GM21825 (cell line): ENCODE data around the gene CHD6.

Source experiments
- ATAC-seq: cut with Tn5 transposase; IDR thresholded peaks from one replicate; pipeline ENCODE4 v1.9.1; 2021; ENCODE audit warnings: mild to moderate bottlenecking, moderate library complexity; ENCODE audit not compliant: unreplicated experiment

Gene CHD6

DNA sequence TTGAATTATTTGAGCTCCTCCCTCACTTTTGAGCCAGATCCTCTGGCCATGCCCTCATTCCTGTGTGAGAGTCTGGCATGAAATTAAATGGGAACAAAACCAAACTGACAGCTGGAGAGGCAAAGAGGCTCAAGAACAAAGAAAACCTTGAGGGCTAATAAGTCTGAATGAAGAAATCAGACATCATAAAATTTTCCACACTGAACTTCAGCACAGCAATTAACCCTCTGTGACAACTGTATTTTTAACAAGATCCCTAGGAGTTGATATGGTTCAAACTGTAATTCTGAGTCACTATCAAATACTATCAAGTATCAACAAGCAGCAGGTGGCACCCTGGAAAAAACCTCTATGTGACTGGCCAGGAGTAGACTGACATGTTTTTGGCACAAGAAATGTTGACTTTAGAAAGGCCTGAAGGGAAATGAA lies 142.2 kb downstream of the CHD6 start:
- no peak for ATAC-seq

DNA sequence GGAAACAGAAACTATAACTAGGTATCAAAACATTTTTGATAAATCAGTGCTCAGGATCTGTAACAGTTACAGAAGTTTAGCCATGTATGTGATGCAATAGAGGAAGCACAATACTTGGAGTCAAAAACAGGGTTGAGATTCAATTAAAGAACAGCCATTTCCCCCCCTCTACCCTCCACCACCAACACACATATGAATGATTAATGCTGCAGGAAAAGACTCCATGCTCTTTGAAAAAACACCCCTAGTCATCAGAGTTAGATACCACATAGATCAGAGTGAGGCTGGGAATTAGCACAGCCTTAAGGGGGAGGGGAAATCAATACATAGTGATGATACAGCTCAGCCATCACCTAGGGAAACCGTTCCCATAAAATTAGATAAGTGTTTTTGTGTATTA lies 142.7 kb downstream of the CHD6 start:
- ATAC-seq = no peak

GRCh38 chr20:41470362-41471095 lies 147.6 kb downstream of the CHD6 start:
- ATAC-seq = no peak

- no peak for ATAC-seq
Measured at GRCh38 chr20:41469868-41470267, 148.3 kb downstream of the CHD6 start.

- no peak for ATAC-seq
Measured at GRCh38 chr20:41468994-41469600, 149.1 kb downstream of the CHD6 start.

DNA sequence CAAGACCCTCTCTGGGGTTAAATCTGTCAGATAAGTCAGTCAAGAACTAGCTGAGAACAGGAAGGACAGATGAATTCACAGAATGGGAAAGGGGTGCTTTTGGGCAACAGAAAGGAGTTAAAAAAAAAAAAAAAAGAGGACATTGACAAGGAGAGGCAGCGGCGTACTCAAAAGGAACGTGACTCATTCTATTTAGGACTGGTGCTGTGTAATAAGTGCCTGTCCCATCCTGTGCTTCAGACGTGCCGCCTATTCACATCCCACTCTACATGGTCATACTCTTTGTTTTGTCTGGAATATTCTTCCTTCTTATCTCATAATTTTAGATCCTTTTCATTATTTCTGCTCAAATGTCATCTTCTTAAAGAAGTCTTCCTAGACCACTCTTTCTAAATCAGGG lies 150.5 kb downstream of the CHD6 start:
- ATAC-seq = no peak

GRCh38 chr20:41467220-41467619 lies 151.0 kb downstream of the CHD6 start:
- no peak for ATAC-seq

DNA sequence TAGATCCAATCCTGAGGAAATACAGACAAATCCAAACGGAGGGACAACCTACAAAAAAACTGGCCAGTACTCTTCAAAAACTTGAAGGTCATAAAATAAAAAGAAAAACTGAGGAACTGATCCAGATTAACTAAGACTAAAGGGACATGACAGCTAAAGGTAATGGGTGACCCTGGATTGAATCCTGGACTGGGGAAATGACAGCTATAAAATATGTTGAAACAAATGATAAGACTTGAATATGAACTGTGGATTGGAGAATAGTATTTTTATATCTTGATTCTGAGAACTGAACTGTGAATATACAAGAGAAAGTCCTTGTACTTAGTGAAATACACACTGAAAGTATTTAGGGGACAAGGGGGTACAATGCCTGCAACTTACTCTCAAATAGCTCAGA lies 154.6 kb downstream of the CHD6 start:
- ATAC-seq = no peak

DNA sequence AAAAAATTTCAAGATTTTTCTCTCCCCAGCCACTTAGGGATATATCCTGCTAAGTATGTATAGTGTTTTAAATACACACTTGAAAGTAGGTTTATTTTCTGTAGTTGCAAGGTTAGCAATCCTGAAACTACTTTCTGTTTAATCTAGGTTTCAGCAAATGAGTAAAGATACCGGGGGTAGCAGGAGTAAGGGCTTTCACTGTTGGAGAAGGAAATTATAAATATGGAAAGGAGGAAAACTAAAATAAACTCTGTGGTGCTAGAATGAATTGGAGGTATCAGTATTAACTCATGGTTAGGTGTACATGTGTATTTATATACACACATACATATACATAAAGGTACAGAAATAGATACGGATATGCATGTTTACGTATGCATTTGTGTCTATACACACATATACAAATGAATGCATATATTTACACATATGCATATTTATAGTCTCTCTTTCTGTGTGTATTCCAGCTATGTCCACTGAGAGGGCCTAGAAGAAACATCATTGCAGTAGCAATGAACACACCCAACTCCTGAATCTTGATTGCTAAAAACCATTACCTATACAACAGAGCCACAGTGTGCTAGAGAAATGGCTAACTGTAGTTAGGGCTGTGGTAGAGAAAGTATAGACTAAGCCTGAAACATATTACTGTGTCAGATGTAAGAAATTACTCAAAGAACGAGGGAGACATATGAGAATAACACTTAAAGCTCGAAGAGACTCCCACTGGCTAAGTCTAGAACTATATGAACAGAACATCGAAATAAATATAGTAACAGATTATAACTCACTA lies 155.6 kb downstream of the CHD6 start:
- ATAC-seq = no peak

DNA sequence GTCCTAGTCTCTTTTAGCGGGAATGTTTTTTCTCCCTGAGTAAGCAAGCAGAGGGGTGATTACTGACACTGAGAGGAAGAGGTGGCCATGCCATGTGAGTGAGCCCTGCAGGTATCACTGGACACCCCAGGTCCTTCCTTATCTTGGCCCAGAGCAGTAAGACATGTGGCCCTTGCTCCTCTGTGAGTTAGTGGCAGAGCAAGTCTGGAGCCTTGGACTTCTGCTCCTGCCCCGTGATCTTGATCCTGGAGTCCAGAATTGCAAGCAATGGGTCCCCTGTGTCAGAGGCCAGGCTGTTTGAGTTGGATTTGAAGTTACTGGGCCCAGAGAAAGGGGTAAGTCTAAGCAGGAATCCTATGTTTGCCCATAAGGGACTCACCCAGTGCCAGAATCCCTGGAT lies 159.4 kb downstream of the CHD6 start:
- no peak for ATAC-seq

- no peak for ATAC-seq
Measured at GRCh38 chr20:41457173-41457857, 160.9 kb downstream of the CHD6 start.

- no peak for ATAC-seq
Measured at GRCh38 chr20:41456351-41456750, 161.8 kb downstream of the CHD6 start.

DNA sequence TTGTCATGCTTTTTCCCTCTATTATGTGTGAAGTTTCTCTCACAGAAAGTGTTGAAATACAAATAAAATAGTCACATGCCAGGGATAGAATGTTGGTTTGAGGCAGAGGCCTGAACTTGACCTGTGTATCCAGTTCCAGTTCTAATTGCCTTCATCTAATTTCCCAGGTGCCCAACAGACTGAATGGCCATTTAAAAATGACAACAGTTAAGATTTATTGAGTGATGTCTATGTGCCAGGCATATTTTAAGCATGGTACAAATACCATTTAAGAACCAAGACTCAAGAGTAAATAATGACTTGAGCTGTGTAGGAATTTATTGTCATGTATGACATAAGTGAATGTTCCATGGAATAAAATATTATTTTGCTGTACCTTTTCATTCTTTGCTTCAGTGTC lies 163.9 kb downstream of the CHD6 start:
- ATAC-seq = no peak

- no peak for ATAC-seq
Measured at GRCh38 chr20:41453010-41453950, 164.9 kb downstream of the CHD6 start.

GRCh38 chr20:41452226-41452625 lies 166.0 kb downstream of the CHD6 start:
- ATAC-seq = no peak

GRCh38 chr20:41447006-41447405 lies 171.2 kb downstream of the CHD6 start:
- ATAC-seq = no peak

DNA sequence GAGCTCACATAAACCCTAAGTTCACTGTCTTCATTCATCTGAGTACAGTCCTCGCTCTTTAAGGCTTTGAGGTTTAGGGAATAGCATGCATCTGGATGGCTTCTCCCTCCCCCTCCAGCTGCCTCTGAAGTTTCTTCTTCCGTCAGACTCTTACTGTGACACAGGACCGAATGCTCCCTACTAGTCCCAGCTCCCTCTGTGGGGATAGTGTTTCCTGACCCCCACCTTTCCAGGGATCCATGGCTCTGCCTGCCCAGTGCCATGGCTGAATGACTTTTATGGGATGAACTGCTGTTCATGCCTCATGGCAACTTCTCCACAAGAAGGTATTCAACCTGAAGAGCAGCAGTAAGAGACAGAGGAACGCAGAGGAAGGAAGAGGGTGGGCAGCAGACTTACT lies 171.7 kb downstream of the CHD6 start:
- no peak for ATAC-seq

DNA sequence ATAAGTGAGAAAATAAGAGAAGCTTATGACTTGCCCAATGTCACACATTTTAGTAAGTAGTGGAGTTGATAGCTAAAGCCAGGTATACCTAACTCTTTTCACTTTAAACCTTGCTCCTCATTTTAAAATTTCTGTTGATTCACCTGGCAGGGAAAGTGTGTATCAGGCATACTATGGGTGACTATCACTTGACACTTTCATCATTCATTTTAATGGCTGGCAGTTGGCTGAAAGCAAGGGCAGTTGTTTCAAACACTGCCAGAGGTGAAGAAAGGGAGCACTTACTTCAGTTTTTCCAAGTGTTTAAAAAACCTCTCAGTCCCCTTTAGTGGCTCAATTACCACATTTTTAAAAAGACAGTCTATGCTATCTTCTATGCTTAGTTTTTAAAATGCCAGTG lies 173.4 kb downstream of the CHD6 start:
- no peak for ATAC-seq

DNA sequence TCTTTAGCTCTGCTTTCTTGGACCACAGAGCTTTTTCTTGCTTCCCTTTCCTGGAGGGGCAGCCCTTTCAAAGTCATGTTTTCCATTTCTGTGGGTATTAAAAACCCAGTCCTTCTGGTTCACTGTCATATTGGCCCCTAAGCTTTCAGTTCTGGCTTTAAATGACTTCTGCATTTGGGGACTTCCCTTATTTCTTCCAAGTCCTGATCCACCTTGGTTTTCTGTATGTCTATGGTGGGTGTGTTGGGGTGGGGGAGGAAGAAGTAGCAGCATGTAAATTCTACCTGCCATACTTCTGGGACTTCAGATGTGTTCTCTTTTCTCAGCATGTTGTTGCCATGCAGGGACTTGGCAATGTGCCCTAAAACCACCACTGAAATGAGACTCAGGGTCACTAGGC lies 174.5 kb downstream of the CHD6 start:
- no peak for ATAC-seq

DNA sequence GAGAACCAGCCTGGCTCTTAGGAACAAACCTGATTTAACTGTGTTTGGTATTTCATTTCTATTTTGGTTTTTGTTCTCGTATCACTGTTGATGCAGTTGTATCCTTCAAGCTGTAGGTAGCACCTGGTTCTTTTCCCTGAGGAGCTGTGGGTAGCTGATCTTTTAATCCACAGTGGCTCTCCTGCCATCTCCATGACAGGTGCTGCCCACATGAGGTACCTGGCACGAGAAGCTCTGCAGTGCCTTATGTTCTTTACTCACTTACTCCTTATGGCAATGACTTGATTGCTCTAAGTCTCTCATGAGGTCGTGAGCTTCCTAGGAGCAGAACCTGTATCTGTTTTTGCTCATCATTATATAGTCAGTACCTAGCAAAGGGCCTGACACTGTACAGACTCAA lies 177.3 kb downstream of the CHD6 start:
- no peak for ATAC-seq
